Ishikawa (cell line): ENCODE results near the gene CBX8.

Experiments
- CEBPB ChIP-seq: IDR thresholded peaks from 2 replicates; pipeline ENCODE4 v1.6.1; 2012
- CREB1 ChIP-seq: IDR thresholded peaks from 2 replicates; pipeline ENCODE4 v1.6.1; 2012; ENCODE audit warnings: low read depth
- EGR1 ChIP-seq: IDR thresholded peaks from 2 replicates; pipeline ENCODE4 v1.6.1; 2012
- EP300 ChIP-seq: IDR thresholded peaks from 2 replicates; pipeline ENCODE4 v1.6.1; 2012; ENCODE audit warnings: borderline replicate concordance
- FOXM1 ChIP-seq: IDR thresholded peaks from 2 replicates; pipeline ENCODE4 v1.6.1; 2012; ENCODE audit warnings: low read depth, borderline replicate concordance
- NFIC ChIP-seq: IDR thresholded peaks from 2 replicates; pipeline ENCODE4 v1.6.1; 2012
- RAD21 ChIP-seq: IDR thresholded peaks from 2 replicates; pipeline ENCODE4 v1.6.1; 2012; ENCODE audit warnings: low read depth
- TAF1 ChIP-seq: IDR thresholded peaks from 2 replicates; pipeline ENCODE4 v1.6.1; 2012; ENCODE audit warnings: low read depth, mild to moderate bottlenecking
- TCF12 ChIP-seq: IDR thresholded peaks from 2 replicates; pipeline ENCODE4 v1.6.1; 2012; ENCODE audit warnings: low read depth
- TEAD4 ChIP-seq: IDR thresholded peaks from 2 replicates; pipeline ENCODE4 v1.6.1; 2012
- YY1 ChIP-seq: IDR thresholded peaks from 2 replicates; pipeline ENCODE4 v1.6.1; 2012; ENCODE audit warnings: low read depth
- ZBTB7A ChIP-seq: IDR thresholded peaks from 2 replicates; pipeline ENCODE4 v1.6.1; 2012; ENCODE audit warnings: low read depth
- TF ChIP-seq, protein P1 (sequence below): IDR thresholded peaks from 2 replicates; pipeline ENCODE4 v1.6.1; 2012; ENCODE audit warnings: low read depth, mild to moderate bottlenecking
- TF ChIP-seq, protein P2 (sequence below): IDR thresholded peaks from 2 replicates; pipeline ENCODE4 v1.6.1; 2012
- TF ChIP-seq, protein P3 (sequence below): IDR thresholded peaks from 2 replicates; pipeline ENCODE4 v1.6.1; 2012

The CBX8 gene

GRCh38 chr17:79840269-79840988 is 43.6 kb upstream of the CBX8 start:
- peak; percentile 96 for TF ChIP-seq CEBPB
- TF ChIP-seq, protein P1, sequence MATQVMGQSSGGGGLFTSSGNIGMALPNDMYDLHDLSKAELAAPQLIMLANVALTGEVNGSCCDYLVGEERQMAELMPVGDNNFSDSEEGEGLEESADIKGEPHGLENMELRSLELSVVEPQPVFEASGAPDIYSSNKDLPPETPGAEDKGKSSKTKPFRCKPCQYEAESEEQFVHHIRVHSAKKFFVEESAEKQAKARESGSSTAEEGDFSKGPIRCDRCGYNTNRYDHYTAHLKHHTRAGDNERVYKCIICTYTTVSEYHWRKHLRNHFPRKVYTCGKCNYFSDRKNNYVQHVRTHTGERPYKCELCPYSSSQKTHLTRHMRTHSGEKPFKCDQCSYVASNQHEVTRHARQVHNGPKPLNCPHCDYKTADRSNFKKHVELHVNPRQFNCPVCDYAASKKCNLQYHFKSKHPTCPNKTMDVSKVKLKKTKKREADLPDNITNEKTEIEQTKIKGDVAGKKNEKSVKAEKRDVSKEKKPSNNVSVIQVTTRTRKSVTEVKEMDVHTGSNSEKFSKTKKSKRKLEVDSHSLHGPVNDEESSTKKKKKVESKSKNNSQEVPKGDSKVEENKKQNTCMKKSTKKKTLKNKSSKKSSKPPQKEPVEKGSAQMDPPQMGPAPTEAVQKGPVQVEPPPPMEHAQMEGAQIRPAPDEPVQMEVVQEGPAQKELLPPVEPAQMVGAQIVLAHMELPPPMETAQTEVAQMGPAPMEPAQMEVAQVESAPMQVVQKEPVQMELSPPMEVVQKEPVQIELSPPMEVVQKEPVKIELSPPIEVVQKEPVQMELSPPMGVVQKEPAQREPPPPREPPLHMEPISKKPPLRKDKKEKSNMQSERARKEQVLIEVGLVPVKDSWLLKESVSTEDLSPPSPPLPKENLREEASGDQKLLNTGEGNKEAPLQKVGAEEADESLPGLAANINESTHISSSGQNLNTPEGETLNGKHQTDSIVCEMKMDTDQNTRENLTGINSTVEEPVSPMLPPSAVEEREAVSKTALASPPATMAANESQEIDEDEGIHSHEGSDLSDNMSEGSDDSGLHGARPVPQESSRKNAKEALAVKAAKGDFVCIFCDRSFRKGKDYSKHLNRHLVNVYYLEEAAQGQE, result no peak

DNA sequence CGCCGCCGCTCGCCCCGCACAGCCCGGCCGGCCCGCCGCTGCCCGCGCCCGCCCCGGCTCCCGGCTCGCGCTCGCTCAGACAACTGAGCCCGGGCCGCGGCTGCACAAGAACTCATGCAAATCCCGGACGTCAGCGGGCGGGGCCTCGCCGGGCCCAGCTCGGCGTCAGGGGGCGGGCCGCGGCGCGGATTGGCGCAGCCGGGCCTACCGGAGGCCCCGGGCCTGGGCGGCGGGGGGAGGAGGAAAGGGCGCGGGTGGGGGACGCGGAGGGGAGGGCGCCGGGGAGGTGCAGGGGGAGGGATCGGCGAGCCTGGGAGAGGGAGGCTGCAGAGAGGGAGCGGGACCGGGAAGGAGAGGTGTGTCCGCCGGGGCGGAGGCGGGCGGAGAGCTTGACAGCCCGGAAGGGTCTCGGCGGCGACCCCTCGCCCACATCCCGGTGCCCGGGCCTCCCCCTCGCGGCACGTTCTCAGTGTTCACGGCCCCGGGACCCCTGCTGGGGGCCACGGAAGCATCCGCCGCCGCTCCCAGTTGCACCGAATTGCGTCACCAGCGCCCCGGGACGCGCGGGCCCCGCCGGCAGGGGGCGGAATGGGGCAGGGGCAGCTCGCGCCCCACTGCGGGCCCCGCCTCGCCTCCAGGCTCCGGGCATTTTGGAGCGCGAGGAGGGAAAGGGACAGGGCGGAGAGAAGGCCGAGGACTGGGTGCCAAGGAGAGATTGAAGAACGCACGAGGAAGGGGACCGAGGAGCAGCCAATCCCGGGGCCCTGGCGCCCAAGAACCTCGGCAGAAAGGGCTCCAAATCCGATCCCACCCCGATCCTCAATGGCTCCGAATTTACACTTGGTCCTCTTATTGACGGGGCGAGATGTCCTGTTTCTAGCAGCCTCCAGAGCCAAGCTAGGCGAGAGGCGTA is 42.7 kb upstream of the CBX8 start, which contains the start of gene CBX4:
TSS of gene CBX4 (minus strand) at position 85 of the 913 bp plus-strand sequence. CDS start 189 bp downstream, outside the sequence.
- TF ChIP-seq TAF1, result peak; percentile 80; the same call in 1 of the 2 replicates
- peak; percentile 98 for TF ChIP-seq ZBTB7A
- TF ChIP-seq NFIC, result no peak
- TF ChIP-seq RAD21, result no peak; the same call in 1 of the 2 replicates
- peak; percentile 25; the same call in 1 of the 2 replicates for TF ChIP-seq CREB1
- TF ChIP-seq, protein P1, result no peak
- no peak for TF ChIP-seq EP300
- TF ChIP-seq, protein P2, sequence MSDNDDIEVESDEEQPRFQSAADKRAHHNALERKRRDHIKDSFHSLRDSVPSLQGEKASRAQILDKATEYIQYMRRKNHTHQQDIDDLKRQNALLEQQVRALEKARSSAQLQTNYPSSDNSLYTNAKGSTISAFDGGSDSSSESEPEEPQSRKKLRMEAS, result peak; percentile 55
- TF ChIP-seq TCF12, result 0 out of 2 replicates have a peak, but pooled peaks have one; percentile 38
- TF ChIP-seq TEAD4, result no peak
- peak; percentile 90; the same call in 1 of the 2 replicates for TF ChIP-seq CEBPB

GRCh38 chr17:79838522-79839274 is 41.8 kb upstream of the CBX8 start:
- TF ChIP-seq ZBTB7A (no peak), TAF1 (no peak; the same call in 1 of the 2 replicates), TEAD4 (0 out of 2 replicates have a peak, but pooled peaks have one; percentile 14), TCF12 (no peak), CREB1 (0 out of 2 replicates have a peak, but pooled peaks have one; percentile 6), EGR1 (peak; percentile 74), RAD21 (no peak), YY1 (peak; percentile 82), FOXM1 (no peak), EP300 (no peak), CEBPB (peak; percentile 36; the same call in 1 of the 2 replicates), NFIC (no peak)
- TF ChIP-seq, protein P1, result no peak
- TF ChIP-seq, protein P3, sequence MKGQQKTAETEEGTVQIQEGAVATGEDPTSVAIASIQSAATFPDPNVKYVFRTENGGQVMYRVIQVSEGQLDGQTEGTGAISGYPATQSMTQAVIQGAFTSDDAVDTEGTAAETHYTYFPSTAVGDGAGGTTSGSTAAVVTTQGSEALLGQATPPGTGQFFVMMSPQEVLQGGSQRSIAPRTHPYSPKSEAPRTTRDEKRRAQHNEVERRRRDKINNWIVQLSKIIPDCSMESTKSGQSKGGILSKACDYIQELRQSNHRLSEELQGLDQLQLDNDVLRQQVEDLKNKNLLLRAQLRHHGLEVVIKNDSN, result no peak
- TF ChIP-seq, protein P2, result no peak
